ENCODE results near the gene CNPY1.

Gene CNPY1

GRCh38 chr7:155512246-155512887 lies 34.0 kb downstream of the CNPY1 start:
- TF ChIP-seq CTCF (IDR thresholded peaks at IDR 0.05), result no peak

GRCh38 chr7:155511702-155511996 lies 34.7 kb downstream of the CNPY1 start:
- no peak for TF ChIP-seq CTCF (IDR thresholded peaks at IDR 0.05)

- no peak for TF ChIP-seq CTCF (IDR thresholded peaks at IDR 0.05)
Observed at GRCh38 chr7:155510975-155511701, 35.2 kb downstream of the CNPY1 start.

- TF ChIP-seq CTCF (IDR thresholded peaks at IDR 0.05), result no peak
Observed at GRCh38 chr7:155509725-155510551, 36.4 kb downstream of the CNPY1 start.

- no peak for TF ChIP-seq CTCF (IDR thresholded peaks at IDR 0.05)
Observed at GRCh38 chr7:155509359-155509724, 37.0 kb downstream of the CNPY1 start.

- TF ChIP-seq CTCF (IDR thresholded peaks at IDR 0.05), result no peak
Observed at GRCh38 chr7:155508376-155509358, 37.7 kb downstream of the CNPY1 start.

DNA sequence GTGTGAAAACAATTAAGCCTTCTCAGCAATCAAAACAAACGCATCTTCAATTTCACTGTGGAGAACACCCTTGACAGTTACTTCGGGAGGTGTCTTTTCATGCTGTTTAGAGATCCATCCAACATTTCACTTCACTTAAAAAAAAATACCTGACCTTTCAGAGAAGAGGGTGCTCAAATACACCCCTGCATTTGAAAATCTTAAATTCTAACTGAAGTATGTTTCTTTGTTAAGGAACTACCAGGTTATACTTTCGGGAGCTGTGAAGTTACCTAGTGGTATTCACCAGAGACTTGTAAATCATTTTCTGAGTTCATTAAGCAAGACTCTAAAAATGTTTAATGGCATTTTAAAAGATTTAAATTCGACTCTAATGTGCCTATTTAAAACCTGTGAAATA lies 38.8 kb downstream of the CNPY1 start:
- TF ChIP-seq CTCF (IDR thresholded peaks at IDR 0.05), result no peak

Data from LNCAP (cell line).